Cardiac ventricle fibroblast (primary cell): ENCODE results near the gene PDK4. TPM values are rescaled to one million over a fixed set of nuclear protein-coding genes. Genes with fewer than 3 reads are reported as not detected.

ENCODE experiments used
- total RNA-seq: library from RNA; depleted of rRNA; stranded (reverse); fragments of >200 nt; gene quantifications from 2 replicates; pipeline ENCODE4 v1.2.3, GENCODE V29; 2015

Gene PDK4
- total RNA-seq = 103 and 128 TPM in 2 replicates

DNA sequence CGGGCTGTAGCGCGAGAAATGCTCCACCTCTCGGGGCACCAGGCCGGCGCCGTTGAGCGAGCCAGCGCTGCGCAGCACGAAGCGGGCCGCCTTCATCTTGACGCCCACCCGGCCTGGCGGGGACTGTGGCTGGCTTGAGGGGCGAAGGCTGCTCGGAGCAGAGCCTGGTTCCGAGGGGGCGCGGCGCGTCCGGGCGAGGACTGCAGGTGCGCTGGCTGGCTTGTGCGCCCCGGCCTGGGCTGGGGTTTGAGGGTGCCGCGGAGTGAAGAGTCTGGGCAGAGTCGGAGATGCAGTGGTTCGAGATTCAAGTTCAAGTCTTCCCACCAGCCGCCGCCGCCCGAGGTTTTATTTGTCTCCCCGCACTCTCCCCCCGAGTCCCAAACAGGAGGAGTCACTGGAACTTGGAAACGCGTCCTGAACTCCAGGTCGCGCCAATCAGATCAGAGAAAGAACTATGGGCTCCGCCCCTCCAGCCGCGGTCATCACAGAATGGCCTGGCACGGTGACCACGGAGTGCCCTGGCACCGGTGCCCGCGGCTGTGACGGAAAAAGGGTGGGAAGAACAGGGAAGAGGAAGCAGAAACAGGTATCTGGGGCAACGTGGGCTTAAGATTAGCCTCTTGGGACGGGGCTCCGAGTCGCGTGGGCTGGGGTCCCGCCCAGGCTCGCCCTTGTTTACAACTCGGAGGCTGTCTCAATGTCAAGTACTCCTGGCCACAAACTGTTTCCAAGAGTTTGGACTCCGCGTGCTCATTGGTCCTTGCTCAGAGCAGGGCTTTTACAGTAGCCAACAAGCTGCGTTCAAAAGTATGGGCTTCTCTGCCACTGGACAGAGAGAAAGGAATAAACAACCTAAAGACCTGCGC is at the start of gene PDK4:
TSS of gene PDK4 (minus strand) at position 319 of the 866 bp plus-strand sequence. CDS start at position 96, 223 bp downstream.

Other genes starting within 250 kb of the PDK4 start
- 0.12 and 0.39 TPM in 2 replicates for gene PON3, start 200.1 kb downstream of the PDK4 start, total RNA-seq
- gene PON2, start 161.5 kb downstream of the PDK4 start, total RNA-seq = 43.3 and 53.4 TPM in 2 replicates
- gene ASB4, start 110.6 kb downstream of the PDK4 start, total RNA-seq = not detected in 2 replicates
- gene DYNC1I1, start 176.0 kb upstream of the PDK4 start, total RNA-seq = 1.6 and 1.9 TPM in 2 replicates